Thyroid gland (tissue), 4 donors: ENCODE results near the gene KRTAP5-4. TPM values are rescaled to one million over a fixed set of nuclear protein-coding genes. Genes with fewer than 3 reads are reported as not detected.
"Not testable (repeated sequence)": the region's sequence is repeated elsewhere in the genome, so short reads cannot be mapped to it uniquely, and the experiment has no call there.

ENCODE experiments used
- DNase-seq, 2 donors: peaks; one replicate each; pipeline ENCODE4 v3.0.0-alpha.2; 2019
- H3K27ac ChIP-seq, 3 donors: fragments of 200-600 bp; sonication (generic); 1 replicate in 2 of 3; 2 replicates in 1 of 3; pipeline ENCODE4 v1.5.1; 2016 to 2019; ENCODE audit warnings: mild to moderate bottlenecking in 1 of 3, moderate library complexity in 1 of 3
- H3K27me3 ChIP-seq: fragments of 200-600 bp; sonication (generic); one replicate; pipeline ENCODE4 v1.5.1; 2019
- H3K36me3 ChIP-seq, 2 donors: fragments of 200-600 bp; sonication (generic); one replicate each; pipeline ENCODE4 v1.5.1; 2016 to 2019
- H3K4me1 ChIP-seq, 2 donors: fragments of 200-600 bp; sonication (generic); one replicate each; pipeline ENCODE4 v1.5.1; 2017 to 2019
- H3K4me3 ChIP-seq, 3 donors: fragments of 200-600 bp; sonication (generic); replicated peaks in 1 of 3; 1 replicate in 2 of 3; 2 replicates in 1 of 3; pipeline ENCODE4 v1.5.1; 2016; ENCODE audit warnings: mild to moderate bottlenecking in 1 of 3
- H3K9me3 ChIP-seq: fragments of 200-600 bp; sonication (generic); one replicate; pipeline ENCODE4 v1.5.1; 2017
- CTCF ChIP-seq, 6 experiments: fragments of 200-600 bp in 3 of 6; fragments of 450-650 bp in 3 of 6; sonication (generic) in 3 of 6; IDR thresholded peaks; one replicate each; pipeline ENCODE4 v1.5.1; 2016 to 2019; ENCODE audit warnings: antibody characterized with exemption in 6 of 6, mild to moderate bottlenecking in 2 of 6, inconsistent platforms in 1 of 6, moderate library complexity in 1 of 6
- POLR2A ChIP-seq, 2 donors: fragments of 450-650 bp; IDR thresholded peaks; one replicate each; pipeline ENCODE4 v1.6.1; 2017; ENCODE audit warnings: antibody characterized with exemption in 2 of 2, mild to moderate bottlenecking in 2 of 2, moderate library complexity in 1 of 2
- WGBS, 2 donors: methylation state at CpG; one replicate each; pipeline ENCODE4 v1.1.5; 2017; 5-methylcytosine and 5-hydroxymethylcytosine counted together
- intact Hi-C: fragments of 100-400 bp; cut with DNase I; formaldehyde crosslinking; loops from one replicate; pipeline ENCODE4 v1.15.1; 2023
- total RNA-seq, 4 donors: library from RNA; depleted of rRNA; stranded (reverse); fragments of >200 nt; gene quantifications; one replicate each; pipeline ENCODE4 v1.2.3, GENCODE V29; 2016

The KRTAP5-4 gene
- total RNA-seq, 4 donors from 2014 or later, result not detected

GRCh38 chr11:1586699-1587098 lies 35.2 kb downstream of the KRTAP5-4 start:
- Histone ChIP-seq H3K36me3 (no peaks in the 10 kb centered on the region), H3K4me3 (no peak overlapping the region), H3K27me3 (no peaks in the 10 kb centered on the region), H3K9me3 (no peaks in the 10 kb centered on the region), H3K27ac (no peak overlapping the region), H3K4me1 (no peaks in the 10 kb centered on the region)
- intact Hi-C loops, result no loop called here
- 80 to 82% methylated on average over 2 of the region's 2 CpGs for WGBS, 2 donors
- no peak for DNase-seq
- TF ChIP-seq CTCF (IDR thresholded peaks at IDR 0.05), result no peak
- no peak for TF ChIP-seq POLR2A (IDR thresholded peaks at IDR 0.05)

GRCh38 chr11:1584661-1585370 lies 37.1 kb downstream of the KRTAP5-4 start, which contains the start of gene KRTAP5-1:
Gene KRTAP5-1 (minus strand): TSS chr11:1585283. CDS start chr11:1585249, 34 bp downstream.
- DNase-seq, result not testable (repeated sequence)

GRCh38 chr11:1582909-1583308 lies 39.0 kb downstream of the KRTAP5-4 start:
- intact Hi-C loops, result not testable (repeated sequence)

More at GRCh38 chr11:1584661-1585370, 37.1 kb downstream of the KRTAP5-4 start, which contains the start of gene KRTAP5-1:
- H3K36me3 ChIP-seq, H3K4me3 ChIP-seq, H3K9me3 ChIP-seq, H3K27ac ChIP-seq, intact Hi-C loops, H3K27me3 ChIP-seq, H3K4me1 ChIP-seq: not testable (repeated sequence)
- 60 to 83% methylated on average over 1 to 7 of the region's 9 CpGs for WGBS, 2 donors

GRCh38 chr11:1581976-1582375 lies 40.0 kb downstream of the KRTAP5-4 start:
- Histone ChIP-seq H3K4me1 (no peaks in the 10 kb centered on the region), H3K36me3 (no peaks in the 10 kb centered on the region), H3K9me3 (no peaks in the 10 kb centered on the region), H3K27me3 (no peaks in the 10 kb centered on the region), H3K27ac (no peak overlapping the region), H3K4me3 (no peak overlapping the region)
- 83 to 85% methylated on average over 9 of the region's 9 CpGs for WGBS, 2 donors
- TF ChIP-seq CTCF (IDR thresholded peaks at IDR 0.05) (no peak), POLR2A (IDR thresholded peaks at IDR 0.05) (no peak)
- no peak for DNase-seq
- intact Hi-C loops, result no loop called here

More at GRCh38 chr11:1582909-1583308, 39.0 kb downstream of the KRTAP5-4 start:
- DNase-seq, H3K36me3 ChIP-seq, H3K9me3 ChIP-seq, H3K27me3 ChIP-seq, H3K4me3 ChIP-seq, H3K27ac ChIP-seq, H3K4me1 ChIP-seq: not testable (repeated sequence)
- WGBS, 2 donors, result 70 to 82% methylated on average over 2 of the region's 2 CpGs

- no peak for DNase-seq
- H3K27ac ChIP-seq, result no peak overlapping the region
- WGBS, 2 donors, result 78% methylated on average over 6 of the region's 6 CpGs
These were observed 45.1 kb downstream of the KRTAP5-4 start for GRCh38 chr11:1576825-1577224.

GRCh38 chr11:1575756-1576155 lies 46.2 kb downstream of the KRTAP5-4 start:
- not testable (repeated sequence) for H3K4me3 ChIP-seq, H3K36me3 ChIP-seq, H3K27me3 ChIP-seq, H3K27ac ChIP-seq, H3K9me3 ChIP-seq, DNase-seq
- 85 to 86% methylated on average over 16 of the region's 16 CpGs for WGBS, 2 donors
- intact Hi-C loops, result loop anchor here (2.0 kb wide), 1 partner anchor 29 kb away; no protein-coding TSS in a partner anchor
- peaks cover 15 to 30% of the 10 kb centered on the region in 2 donors for H3K4me1 ChIP-seq

More at GRCh38 chr11:1576825-1577224, 45.1 kb downstream of the KRTAP5-4 start:
- Histone ChIP-seq H3K27me3 (no peaks in the 10 kb centered on the region), H3K4me3 (no peak overlapping the region), H3K36me3 (no peaks in the 10 kb centered on the region), H3K4me1 (peaks cover 15 to 22% of the 10 kb centered on the region in 2 donors), H3K9me3 (no peaks in the 10 kb centered on the region)
- intact Hi-C loops, result no loop called here
- TF ChIP-seq POLR2A (IDR thresholded peaks at IDR 0.05) (no peak), CTCF (IDR thresholded peaks at IDR 0.05) (no peak)
